ENCODE measurements around the gene ARHGEF10L. TPM values are rescaled to one million over a fixed set of nuclear protein-coding genes. Genes with fewer than 3 reads are reported as not detected.

Gene ARHGEF10L
- total RNA-seq, 2 experiments from 2014 or later = not detected

DNA sequence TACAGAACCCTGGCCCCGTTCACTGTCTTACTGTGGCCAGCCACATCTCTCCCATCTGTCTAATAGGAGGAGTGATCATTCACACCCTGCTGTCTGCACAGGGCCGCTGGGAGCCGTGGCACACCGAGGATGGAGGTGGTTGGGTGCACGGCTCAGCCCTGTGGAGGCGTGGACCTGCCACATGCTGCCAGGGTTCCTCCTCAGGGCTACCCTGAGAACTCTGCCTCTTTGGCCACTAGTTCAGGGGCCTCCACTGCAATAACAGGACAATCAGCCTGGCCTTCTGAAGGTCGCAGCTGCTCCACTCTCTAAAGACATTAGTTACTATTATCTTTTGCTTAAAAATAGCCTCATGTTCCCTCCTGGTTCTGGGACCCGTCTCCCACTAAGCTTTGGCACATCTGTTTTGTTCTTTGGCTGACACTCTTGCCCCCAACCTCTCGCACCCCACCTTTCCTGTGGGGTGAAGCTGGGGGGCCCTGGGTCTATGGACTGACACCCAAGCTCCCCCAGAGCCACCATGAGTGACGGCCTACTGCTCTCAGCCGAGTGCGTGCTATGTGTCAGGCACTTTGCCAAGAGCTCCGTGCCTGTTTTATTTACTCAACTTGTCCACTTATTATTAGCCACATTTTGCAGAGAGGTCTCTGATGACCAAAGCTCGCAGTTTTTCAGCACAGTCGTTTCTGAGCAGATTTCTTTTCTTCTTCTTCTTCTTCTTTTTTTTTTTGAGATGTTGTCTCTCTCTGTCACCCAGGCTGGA, 66.3 kb downstream of the ARHGEF10L start:
- CTCF ChIA-PET = interaction anchor here (1.0 to 3.3 kb wide), 13 partner anchors 11 to 114 kb away, joined by 3 to 35 read pairs (median 5); no protein-coding TSS in a partner anchor
- Mint-ChIP-seq H3K9me3 (no peaks in the 10 kb centered on the region), H3K4me3 (no peak overlapping the region), H3K27me3 (peaks cover 3% of the 10 kb centered on the region), H3K27ac (no peak overlapping the region), H3K4me1 (ENCODE audit: low read depth) (no peaks in the 10 kb centered on the region), H3K36me3 (ENCODE audit: low read depth) (no peaks in the 10 kb centered on the region)
- TF ChIP-seq, protein P1, sequence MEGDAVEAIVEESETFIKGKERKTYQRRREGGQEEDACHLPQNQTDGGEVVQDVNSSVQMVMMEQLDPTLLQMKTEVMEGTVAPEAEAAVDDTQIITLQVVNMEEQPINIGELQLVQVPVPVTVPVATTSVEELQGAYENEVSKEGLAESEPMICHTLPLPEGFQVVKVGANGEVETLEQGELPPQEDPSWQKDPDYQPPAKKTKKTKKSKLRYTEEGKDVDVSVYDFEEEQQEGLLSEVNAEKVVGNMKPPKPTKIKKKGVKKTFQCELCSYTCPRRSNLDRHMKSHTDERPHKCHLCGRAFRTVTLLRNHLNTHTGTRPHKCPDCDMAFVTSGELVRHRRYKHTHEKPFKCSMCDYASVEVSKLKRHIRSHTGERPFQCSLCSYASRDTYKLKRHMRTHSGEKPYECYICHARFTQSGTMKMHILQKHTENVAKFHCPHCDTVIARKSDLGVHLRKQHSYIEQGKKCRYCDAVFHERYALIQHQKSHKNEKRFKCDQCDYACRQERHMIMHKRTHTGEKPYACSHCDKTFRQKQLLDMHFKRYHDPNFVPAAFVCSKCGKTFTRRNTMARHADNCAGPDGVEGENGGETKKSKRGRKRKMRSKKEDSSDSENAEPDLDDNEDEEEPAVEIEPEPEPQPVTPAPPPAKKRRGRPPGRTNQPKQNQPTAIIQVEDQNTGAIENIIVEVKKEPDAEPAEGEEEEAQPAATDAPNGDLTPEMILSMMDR (IDR thresholded peaks at IDR 0.05) = no peak
- ATAC-seq (no peak), DNase-seq (no peak)
- intact Hi-C loops (cut with micrococcal nuclease) = loop anchor here (2.0 kb wide), 1 partner anchor 111 kb away; no protein-coding TSS in a partner anchor
- POLR2A ChIA-PET = interaction anchor here (0.6 to 1.6 kb wide), 2 partner anchors 34 to 199 kb away, joined by 3 read pairs; no protein-coding TSS in a partner anchor

DNA sequence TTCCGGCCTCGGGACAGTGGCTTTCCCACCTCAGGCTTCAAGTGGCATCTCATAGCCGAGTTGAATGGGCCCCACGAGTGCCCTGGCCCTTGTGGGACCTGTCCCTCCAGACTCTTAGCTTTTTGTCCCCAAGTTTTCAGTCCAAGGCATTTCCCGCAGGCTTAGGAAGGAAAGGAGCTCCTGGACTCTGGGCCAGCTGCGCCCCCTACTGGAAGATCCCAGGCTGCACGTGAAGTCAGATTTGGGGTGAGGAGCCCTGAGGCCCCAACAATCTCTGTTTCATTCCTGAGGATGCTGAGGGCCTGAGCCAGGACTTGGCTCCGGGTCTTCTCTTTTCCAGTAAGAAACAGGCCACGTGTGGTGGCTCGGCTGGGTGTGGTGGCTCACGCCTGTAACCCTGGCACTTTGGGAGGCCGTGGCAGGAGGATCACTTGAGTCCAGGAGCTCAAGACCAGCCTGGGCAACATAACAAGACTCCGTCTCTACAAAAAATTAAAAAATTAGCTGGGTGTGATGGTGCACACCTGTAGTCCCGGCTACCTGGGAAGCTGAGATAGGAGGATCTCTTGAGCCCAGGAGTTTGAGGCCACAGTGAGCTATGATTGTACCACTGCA, 67.4 kb downstream of the ARHGEF10L start:
- DNase-seq (peak; percentile 73), ATAC-seq (no peak)
- Mint-ChIP-seq H3K4me3 (no peak overlapping the region), H3K36me3 (ENCODE audit: low read depth) (no peaks in the 10 kb centered on the region), H3K4me1 (ENCODE audit: low read depth) (no peaks in the 10 kb centered on the region), H3K27me3 (peaks cover 3% of the 10 kb centered on the region), H3K27ac (no peak overlapping the region), H3K9me3 (no peaks in the 10 kb centered on the region)
- TF ChIP-seq, protein P1 (IDR thresholded peaks at IDR 0.05) = peak; percentile 85
- ChIA-PET POLR2A (interaction anchor here (1.6 kb wide), 1 partner anchor 35 kb away, joined by 3 read pairs; no protein-coding TSS in a partner anchor), CTCF (interaction anchor here (0.7 to 3.3 kb wide), 21 partner anchors 8 to 115 kb away, joined by 3 to 35 read pairs (median 5); no protein-coding TSS in a partner anchor)
- intact Hi-C loops (cut with micrococcal nuclease) = loop anchor here (2.0 kb wide), 1 partner anchor 112 kb away; no protein-coding TSS in a partner anchor

GRCh38 chr1:17607644-17608581, 68.4 kb downstream of the ARHGEF10L start:
- ChIA-PET CTCF (interaction anchor here (0.9 to 3.3 kb wide), 14 partner anchors 10 to 116 kb away, joined by 3 to 35 read pairs (median 6); no protein-coding TSS in a partner anchor), POLR2A (no interaction called here)
- Mint-ChIP-seq H3K27ac (no peak overlapping the region), H3K4me3 (no peak overlapping the region), H3K9me3 (no peaks in the 10 kb centered on the region), H3K27me3 (peaks cover 3% of the 10 kb centered on the region), H3K4me1 (ENCODE audit: low read depth) (no peaks in the 10 kb centered on the region), H3K36me3 (ENCODE audit: low read depth) (no peaks in the 10 kb centered on the region)
- DNase-seq (no peak), ATAC-seq (no peak)
- TF ChIP-seq, protein P1 (IDR thresholded peaks at IDR 0.05) = no peak
- intact Hi-C loops (cut with micrococcal nuclease) = loop anchor here (2.0 kb wide), 1 partner anchor 113 kb away; no protein-coding TSS in a partner anchor

DNA sequence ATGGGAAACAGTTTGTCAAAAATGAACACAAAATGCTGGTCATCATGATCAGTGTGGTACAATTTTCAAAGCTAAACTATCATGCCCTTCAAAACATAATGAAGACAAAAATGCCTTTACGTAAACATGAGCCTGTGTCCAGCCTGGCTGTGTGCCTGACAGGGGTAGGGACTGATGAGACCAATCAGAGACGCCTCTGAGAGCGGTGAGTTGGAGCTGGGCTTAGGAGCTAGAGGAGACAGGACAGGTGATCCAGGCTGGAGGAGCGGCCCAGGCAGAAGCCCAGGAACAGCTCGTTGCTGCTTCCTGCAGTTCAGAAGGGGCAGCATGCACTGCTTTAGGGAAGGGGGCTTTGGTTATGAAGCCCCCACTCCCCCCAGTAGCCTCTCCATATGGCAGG, 70.0 kb downstream of the ARHGEF10L start:
- no peaks in the 10 kb centered on the region for H3K9me3 Mint-ChIP-seq
- TF ChIP-seq, protein P1 (IDR thresholded peaks at IDR 0.05) = no peak
- ChIA-PET POLR2A (no interaction called here), CTCF (interaction anchor here (1.5 kb wide), 1 partner anchor 115 kb away, joined by 4 read pairs; no protein-coding TSS in a partner anchor)
- intact Hi-C loops (cut with micrococcal nuclease) = no loop called here
- H3K36me3 Mint-ChIP-seq (ENCODE audit: low read depth) = no peaks in the 10 kb centered on the region
- DNase-seq (no peak), ATAC-seq (no peak)
- H3K4me1 Mint-ChIP-seq (ENCODE audit: low read depth) = no peaks in the 10 kb centered on the region
- H3K4me3 Mint-ChIP-seq = no peak overlapping the region
- H3K27me3 Mint-ChIP-seq = no peaks in the 10 kb centered on the region
- no peak overlapping the region for H3K27ac Mint-ChIP-seq

Measured in activated CD8-positive, alpha-beta T cell treated with anti-CD3 and anti-CD28 coated beads for 36 hours (primary cell).